T-helper 1 cell treated with Interleukin-12 subunit alpha and Interleukin-12 subunit beta and Interleukin-4 antibody, amounts not matched to agents 30 μg/mL and 1 μg/mL, for 36 hours (primary cell): ENCODE data around the gene EMSY.
A peak's percentile ranks its signal among the peaks of the same experiment; 100 is the strongest.

ENCODE experiments used
- H3K27ac Mint-ChIP-seq: one replicate; pipeline ENCODE4 v1.8.0; 2021; ENCODE audit warnings: mild to moderate bottlenecking, mixed read lengths
- H3K27me3 Mint-ChIP-seq: one replicate; pipeline ENCODE4 v1.8.0; 2021; ENCODE audit warnings: low read depth, mixed read lengths
- H3K36me3 Mint-ChIP-seq: one replicate; pipeline ENCODE4 v1.8.0; 2021; ENCODE audit warnings: low read depth, mixed read lengths
- H3K4me1 Mint-ChIP-seq: one replicate; pipeline ENCODE4 v1.8.0; 2021; ENCODE audit warnings: low read depth, mixed read lengths
- H3K4me3 Mint-ChIP-seq: one replicate; pipeline ENCODE4 v1.8.0; 2021; ENCODE audit warnings: mild to moderate bottlenecking, moderate library complexity, mixed read lengths
- H3K9me3 Mint-ChIP-seq: one replicate; pipeline ENCODE4 v1.8.0; 2021; ENCODE audit warnings: mixed read lengths

EMSY gene

GRCh38 chr11:76480241-76480640 is 35.4 kb downstream of the EMSY start:
- H3K36me3 Mint-ChIP-seq, result peaks cover 58% of the 10 kb centered on the region

GRCh38 chr11:76491644-76492043 is 46.8 kb downstream of the EMSY start:
- Mint-ChIP-seq H3K27ac (no peak overlapping the region), H3K9me3 (no peaks in the 10 kb centered on the region), H3K27me3 (no peaks in the 10 kb centered on the region), H3K36me3 (peaks cover 16% of the 10 kb centered on the region), H3K4me3 (no peak overlapping the region), H3K4me1 (peaks cover 9% of the 10 kb centered on the region)

More at GRCh38 chr11:76480241-76480640, 35.4 kb downstream of the EMSY start:
- H3K27ac Mint-ChIP-seq, result no peak overlapping the region
- peaks cover 19% of the 10 kb centered on the region for H3K4me1 Mint-ChIP-seq
- H3K27me3 Mint-ChIP-seq, result no peaks in the 10 kb centered on the region
- no peak overlapping the region for H3K4me3 Mint-ChIP-seq
- peaks cover 33% of the 10 kb centered on the region for H3K9me3 Mint-ChIP-seq

GRCh38 chr11:76493040-76493439 is 48.2 kb downstream of the EMSY start:
- Mint-ChIP-seq H3K4me1 (peaks cover 9% of the 10 kb centered on the region), H3K27me3 (no peaks in the 10 kb centered on the region), H3K4me3 (no peak overlapping the region), H3K36me3 (peaks cover 20% of the 10 kb centered on the region), H3K27ac (no peak overlapping the region), H3K9me3 (no peaks in the 10 kb centered on the region)

GRCh38 chr11:76493626-76494539 is 49.1 kb downstream of the EMSY start:
- Mint-ChIP-seq H3K27me3 (no peaks in the 10 kb centered on the region), H3K27ac (no peak overlapping the region), H3K36me3 (peaks cover 22% of the 10 kb centered on the region), H3K9me3 (no peaks in the 10 kb centered on the region), H3K4me3 (no peak overlapping the region), H3K4me1 (peaks cover 9% of the 10 kb centered on the region)

- peaks cover 9% of the 10 kb centered on the region for H3K4me1 Mint-ChIP-seq
- H3K27me3 Mint-ChIP-seq, result no peaks in the 10 kb centered on the region
- H3K27ac Mint-ChIP-seq, result no peak overlapping the region
- peaks cover 20% of the 10 kb centered on the region for H3K36me3 Mint-ChIP-seq
- no peaks in the 10 kb centered on the region for H3K9me3 Mint-ChIP-seq
- H3K4me3 Mint-ChIP-seq, result no peak overlapping the region
Measured at GRCh38 chr11:76495019-76495418, 50.2 kb downstream of the EMSY start.

- H3K9me3 Mint-ChIP-seq, result peaks cover 11% of the 10 kb centered on the region
- H3K27ac Mint-ChIP-seq, result peak overlapping the region; percentile 5
- H3K36me3 Mint-ChIP-seq, result peaks cover 30% of the 10 kb centered on the region
- H3K4me1 Mint-ChIP-seq, result peaks cover 9% of the 10 kb centered on the region
- H3K27me3 Mint-ChIP-seq, result no peaks in the 10 kb centered on the region
- no peak overlapping the region for H3K4me3 Mint-ChIP-seq
Measured at GRCh38 chr11:76496174-76496573, 51.4 kb downstream of the EMSY start.

- Mint-ChIP-seq H3K36me3 (peaks cover 40% of the 10 kb centered on the region), H3K9me3 (peaks cover 20% of the 10 kb centered on the region), H3K27ac (no peak overlapping the region)
Measured at GRCh38 chr11:76501526-76502202, 56.8 kb downstream of the EMSY start.

GRCh38 chr11:76506833-76507232 is 62.0 kb downstream of the EMSY start:
- Mint-ChIP-seq H3K4me1 (no peaks in the 10 kb centered on the region), H3K27me3 (no peaks in the 10 kb centered on the region), H3K36me3 (peaks cover 14% of the 10 kb centered on the region), H3K4me3 (no peak overlapping the region), H3K9me3 (peaks cover 2% of the 10 kb centered on the region), H3K27ac (no peak overlapping the region)

More at GRCh38 chr11:76501526-76502202, 56.8 kb downstream of the EMSY start:
- Mint-ChIP-seq H3K4me3 (no peak overlapping the region), H3K4me1 (no peaks in the 10 kb centered on the region), H3K27me3 (no peaks in the 10 kb centered on the region)

- Mint-ChIP-seq H3K27me3 (no peaks in the 10 kb centered on the region), H3K36me3 (peaks cover 3% of the 10 kb centered on the region), H3K27ac (no peak overlapping the region)
Measured at GRCh38 chr11:76510060-76511047, 65.5 kb downstream of the EMSY start.

GRCh38 chr11:76512851-76513653 is 68.2 kb downstream of the EMSY start:
- Mint-ChIP-seq H3K4me1 (no peaks in the 10 kb centered on the region), H3K36me3 (peaks cover 4% of the 10 kb centered on the region), H3K27me3 (no peaks in the 10 kb centered on the region), H3K9me3 (no peaks in the 10 kb centered on the region), H3K27ac (no peak overlapping the region), H3K4me3 (no peak overlapping the region)

More at GRCh38 chr11:76510060-76511047, 65.5 kb downstream of the EMSY start:
- no peak overlapping the region for H3K4me3 Mint-ChIP-seq
- H3K4me1 Mint-ChIP-seq, result no peaks in the 10 kb centered on the region
- H3K9me3 Mint-ChIP-seq, result no peaks in the 10 kb centered on the region

GRCh38 chr11:76513654-76514034 is 68.8 kb downstream of the EMSY start:
- no peaks in the 10 kb centered on the region for H3K27me3 Mint-ChIP-seq
- peaks cover 4% of the 10 kb centered on the region for H3K36me3 Mint-ChIP-seq
- no peak overlapping the region for H3K27ac Mint-ChIP-seq
- no peaks in the 10 kb centered on the region for H3K9me3 Mint-ChIP-seq
- no peak overlapping the region for H3K4me3 Mint-ChIP-seq
- no peaks in the 10 kb centered on the region for H3K4me1 Mint-ChIP-seq

GRCh38 chr11:76515494-76515893 is 70.7 kb downstream of the EMSY start:
- peaks cover 4% of the 10 kb centered on the region for H3K36me3 Mint-ChIP-seq
- H3K4me3 Mint-ChIP-seq, result no peak overlapping the region
- no peaks in the 10 kb centered on the region for H3K4me1 Mint-ChIP-seq
- H3K9me3 Mint-ChIP-seq, result no peaks in the 10 kb centered on the region
- no peaks in the 10 kb centered on the region for H3K27me3 Mint-ChIP-seq
- H3K27ac Mint-ChIP-seq, result no peak overlapping the region

GRCh38 chr11:76523147-76523546 is 78.3 kb downstream of the EMSY start:
- Mint-ChIP-seq H3K9me3 (no peaks in the 10 kb centered on the region), H3K4me3 (no peak overlapping the region), H3K27ac (no peak overlapping the region), H3K4me1 (no peaks in the 10 kb centered on the region), H3K36me3 (peaks cover 15% of the 10 kb centered on the region), H3K27me3 (no peaks in the 10 kb centered on the region)
